Peyer's patch (tissue), 4 donors: ENCODE data around the gene RASA3. TPM values are rescaled to one million over a fixed set of nuclear protein-coding genes. Genes with fewer than 3 reads are reported as not detected.

Experiments
- DNase-seq, 3 donors: peaks; one replicate each; pipeline ENCODE4 v3.0.0-alpha.2; 2017 to 2019
- H3K27ac ChIP-seq, 4 donors: fragments of 200-600 bp; sonication (generic); one replicate each; pipeline ENCODE4 v1.5.1; 2016 to 2019
- H3K27me3 ChIP-seq, 2 donors: fragments of 200-600 bp; sonication (generic); one replicate each; pipeline ENCODE4 v1.5.1; 2019
- H3K36me3 ChIP-seq, 3 donors: fragments of 200-600 bp; sonication (generic); one replicate each; pipeline ENCODE4 v1.5.1; 2016 to 2019
- H3K4me1 ChIP-seq, 4 donors: fragments of 200-600 bp; sonication (generic); one replicate each; pipeline ENCODE4 v1.5.1; 2016 to 2019
- H3K4me3 ChIP-seq, 4 donors: fragments of 200-600 bp; sonication (generic); 1 replicate in 3 of 4; 2 replicates in 1 of 4; pipeline ENCODE4 v1.5.1; 2016 to 2019; ENCODE audit warnings: mild to moderate bottlenecking in 1 of 4
- H3K9me3 ChIP-seq, 4 donors: fragments of 200-600 bp; sonication (generic); one replicate each; pipeline ENCODE4 v1.5.1; 2016 to 2019; ENCODE audit warnings: mild to moderate bottlenecking in 1 of 4
- CTCF ChIP-seq, 6 experiments: fragments of 450-650 bp in 4 of 6; fragments of 200-600 bp in 2 of 6; sonication (generic) in 1 of 6; IDR thresholded peaks; one replicate each; pipeline ENCODE4 v1.5.1; 2017 to 2019; ENCODE audit warnings: antibody characterized with exemption in 6 of 6, mild to moderate bottlenecking in 3 of 6, moderate library complexity in 1 of 6
- POLR2A ChIP-seq, 2 donors: fragments of 450-650 bp; IDR thresholded peaks; one replicate each; pipeline ENCODE4 v1.5.1; 2017; ENCODE audit warnings: antibody characterized with exemption in 2 of 2, mild to moderate bottlenecking in 2 of 2, moderate library complexity in 2 of 2
- total RNA-seq, 4 donors: library from RNA; depleted of rRNA; stranded (reverse); fragments of >200 nt; gene quantifications; one replicate each; pipeline ENCODE4 v1.1.0, GENCODE V29; 2016

Gene RASA3
- total RNA-seq, 4 donors from 2014 or later = 3.5 to 41.3 (median 6.9) TPM

DNA sequence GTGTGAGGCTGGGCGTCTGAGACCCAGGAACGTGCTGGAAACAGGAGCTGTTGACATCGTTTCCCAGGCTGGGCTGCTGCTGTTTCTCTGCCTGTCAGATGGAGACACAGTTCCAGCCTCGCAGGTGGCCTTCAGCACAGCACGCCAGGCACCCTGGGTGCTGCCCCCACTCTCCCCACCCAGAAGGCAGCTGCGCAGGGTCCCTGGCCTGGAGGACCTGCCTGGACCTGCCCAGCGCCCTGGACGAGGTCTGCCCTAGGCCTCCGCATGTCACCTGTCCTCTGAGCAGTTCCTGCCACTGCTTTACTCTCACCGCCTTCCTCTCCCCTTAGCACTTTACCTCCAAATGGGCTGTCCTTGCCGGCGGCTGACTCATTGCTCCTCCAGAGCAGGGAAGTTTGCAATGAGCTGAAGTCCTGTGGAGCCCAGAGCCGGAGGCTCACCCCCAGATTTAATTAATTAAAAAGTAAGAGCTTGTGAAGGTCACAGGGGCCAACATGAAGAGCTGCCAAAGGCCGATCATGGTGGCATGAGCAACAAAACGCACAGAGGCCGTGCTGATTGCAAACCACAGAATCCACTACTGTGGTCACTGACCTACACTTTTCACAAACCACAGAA lies 190.7 kb downstream of the RASA3 start:
- Histone ChIP-seq H3K9me3 (no peaks in the 10 kb centered on the region), H3K36me3 (no peaks in the 10 kb centered on the region), H3K27me3 (no peaks in the 10 kb centered on the region), H3K27ac (no peak overlapping the region), H3K4me1 (peaks cover 0 to 20% (median 0%) of the 10 kb centered on the region in 4 donors), H3K4me3 (no peak overlapping the region)
- DNase-seq = peak in 1 of 3 donors; percentile 51
- TF ChIP-seq CTCF (IDR thresholded peaks at IDR 0.05) (no peak), POLR2A (IDR thresholded peaks at IDR 0.05) (no peak)

- H3K27me3 ChIP-seq = no peaks in the 10 kb centered on the region
- TF ChIP-seq POLR2A (IDR thresholded peaks at IDR 0.05) = no peak
- TF ChIP-seq CTCF (IDR thresholded peaks at IDR 0.05) = no peak
- no peak overlapping the region for H3K4me3 ChIP-seq
- peaks cover 0 to 20% (median 0%) of the 10 kb centered on the region in 4 donors for H3K4me1 ChIP-seq
- H3K36me3 ChIP-seq = no peaks in the 10 kb centered on the region
- no peaks in the 10 kb centered on the region for H3K9me3 ChIP-seq
- H3K27ac ChIP-seq = no peak overlapping the region
- DNase-seq = peak in 2 of 3 donors; percentile 61 to 72
These were observed 192.5 kb downstream of the RASA3 start for GRCh38 chr13:113939944-113940297.

- H3K4me3 ChIP-seq = no peak overlapping the region
- no peaks in the 10 kb centered on the region for H3K36me3 ChIP-seq
- H3K9me3 ChIP-seq = no peaks in the 10 kb centered on the region
- DNase-seq = no peak
- no peak for TF ChIP-seq POLR2A (IDR thresholded peaks at IDR 0.05)
- no peak for TF ChIP-seq CTCF (IDR thresholded peaks at IDR 0.05)
- H3K27me3 ChIP-seq = no peaks in the 10 kb centered on the region
- no peak overlapping the region for H3K27ac ChIP-seq
- H3K4me1 ChIP-seq = peaks cover 0 to 20% (median 0%) of the 10 kb centered on the region in 4 donors
These were observed 193.1 kb downstream of the RASA3 start for GRCh38 chr13:113939129-113939943.

DNA sequence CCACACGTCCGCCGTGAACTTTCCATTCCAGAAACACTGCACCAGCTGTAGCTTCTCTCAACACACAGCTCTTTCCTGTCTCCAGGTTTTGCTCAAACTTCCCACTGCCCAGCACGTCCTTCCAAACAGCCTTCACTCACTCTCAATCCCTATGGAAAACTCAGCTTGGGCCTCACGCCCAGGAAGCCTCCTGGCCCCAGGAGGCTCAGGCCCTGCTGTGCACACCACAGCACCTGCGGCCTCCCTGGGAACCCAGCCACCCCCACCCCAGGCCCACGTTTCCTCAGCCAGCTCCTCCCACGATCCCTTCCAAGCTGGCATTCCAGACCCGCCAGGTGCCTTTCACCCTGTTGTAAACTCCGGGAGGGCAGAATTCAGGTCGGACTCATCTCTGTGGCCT lies 193.7 kb downstream of the RASA3 start:
- Histone ChIP-seq H3K4me3 (no peak overlapping the region), H3K36me3 (no peaks in the 10 kb centered on the region), H3K9me3 (no peaks in the 10 kb centered on the region), H3K27me3 (no peaks in the 10 kb centered on the region), H3K27ac (no peak overlapping the region), H3K4me1 (peaks cover 0 to 20% (median 0%) of the 10 kb centered on the region in 4 donors)
- TF ChIP-seq CTCF (IDR thresholded peaks at IDR 0.05) (no peak), POLR2A (IDR thresholded peaks at IDR 0.05) (no peak)
- DNase-seq = no peak

- peaks cover 0 to 20% (median 0%) of the 10 kb centered on the region in 4 donors for H3K4me1 ChIP-seq
- H3K27ac ChIP-seq = no peak overlapping the region
- no peaks in the 10 kb centered on the region for H3K27me3 ChIP-seq
- TF ChIP-seq CTCF (IDR thresholded peaks at IDR 0.05) (no peak), POLR2A (IDR thresholded peaks at IDR 0.05) (no peak)
- no peak for DNase-seq
- no peaks in the 10 kb centered on the region for H3K9me3 ChIP-seq
- no peak overlapping the region for H3K4me3 ChIP-seq
- no peaks in the 10 kb centered on the region for H3K36me3 ChIP-seq
These were observed 194.2 kb downstream of the RASA3 start for GRCh38 chr13:113938246-113938645.
